VCaP (cell line): ENCODE data around the gene RC3H2.
"Not testable (repeated sequence)": the region's sequence is repeated elsewhere in the genome, so short reads cannot be mapped to it uniquely, and the experiment has no call there.

Experiments
- H3K27ac ChIP-seq: fragments of 450-650 bp; 2 replicates; pipeline ENCODE4 v1.5.1; 2017
- TF ChIP-seq, protein P1 (sequence below): fragments of 450-650 bp; conservative IDR thresholded peaks from 2 replicates; pipeline ENCODE4 v1.5.1; 2017; ENCODE audit warnings: mild to moderate bottlenecking, moderate library complexity

RC3H2 gene

DNA sequence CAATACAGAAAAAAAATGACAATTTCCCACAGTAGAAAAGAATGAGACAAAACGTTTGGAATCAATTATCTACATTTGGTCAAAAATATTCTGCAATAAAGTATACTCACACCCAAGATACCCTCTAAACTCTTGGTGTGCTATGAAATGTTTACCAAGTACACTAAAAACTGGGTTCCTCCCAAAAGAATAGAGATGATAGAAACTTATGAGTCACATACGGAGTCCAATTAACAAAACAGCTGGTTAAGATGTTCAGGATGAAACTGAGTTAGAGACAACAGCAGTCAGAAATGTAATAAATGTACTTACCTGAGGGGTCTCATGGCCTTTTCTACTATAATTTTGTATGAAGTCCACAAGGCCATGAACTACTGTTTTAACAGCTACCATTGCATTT is 25.7 kb downstream of the RC3H2 start:
- no peak overlapping the region for H3K27ac ChIP-seq

DNA sequence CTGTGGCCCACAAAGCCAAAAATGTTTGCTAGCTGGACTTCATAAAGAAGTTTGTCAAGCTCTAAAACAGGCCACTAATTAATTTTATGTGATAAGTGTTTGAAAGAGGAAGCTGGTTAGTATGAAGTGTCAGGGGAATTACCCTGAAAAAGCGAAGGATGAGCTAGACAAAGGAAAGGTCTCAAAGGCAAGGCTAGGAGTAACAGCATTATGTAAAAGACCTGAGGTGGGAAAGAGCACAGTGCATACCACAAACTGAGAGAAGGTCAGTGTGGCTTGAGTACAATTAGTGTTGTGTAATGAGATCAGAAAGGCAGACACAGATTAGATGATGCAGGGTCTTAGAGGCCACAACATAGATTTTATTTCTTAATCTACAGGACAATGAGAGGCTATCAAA is 29.6 kb downstream of the RC3H2 start:
- no peak overlapping the region for H3K27ac ChIP-seq
- TF ChIP-seq, protein P1, sequence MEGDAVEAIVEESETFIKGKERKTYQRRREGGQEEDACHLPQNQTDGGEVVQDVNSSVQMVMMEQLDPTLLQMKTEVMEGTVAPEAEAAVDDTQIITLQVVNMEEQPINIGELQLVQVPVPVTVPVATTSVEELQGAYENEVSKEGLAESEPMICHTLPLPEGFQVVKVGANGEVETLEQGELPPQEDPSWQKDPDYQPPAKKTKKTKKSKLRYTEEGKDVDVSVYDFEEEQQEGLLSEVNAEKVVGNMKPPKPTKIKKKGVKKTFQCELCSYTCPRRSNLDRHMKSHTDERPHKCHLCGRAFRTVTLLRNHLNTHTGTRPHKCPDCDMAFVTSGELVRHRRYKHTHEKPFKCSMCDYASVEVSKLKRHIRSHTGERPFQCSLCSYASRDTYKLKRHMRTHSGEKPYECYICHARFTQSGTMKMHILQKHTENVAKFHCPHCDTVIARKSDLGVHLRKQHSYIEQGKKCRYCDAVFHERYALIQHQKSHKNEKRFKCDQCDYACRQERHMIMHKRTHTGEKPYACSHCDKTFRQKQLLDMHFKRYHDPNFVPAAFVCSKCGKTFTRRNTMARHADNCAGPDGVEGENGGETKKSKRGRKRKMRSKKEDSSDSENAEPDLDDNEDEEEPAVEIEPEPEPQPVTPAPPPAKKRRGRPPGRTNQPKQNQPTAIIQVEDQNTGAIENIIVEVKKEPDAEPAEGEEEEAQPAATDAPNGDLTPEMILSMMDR = no peak

More for the DNA sequence above, 25.7 kb downstream of the RC3H2 start:
- TF ChIP-seq, protein P1 = no peak

DNA sequence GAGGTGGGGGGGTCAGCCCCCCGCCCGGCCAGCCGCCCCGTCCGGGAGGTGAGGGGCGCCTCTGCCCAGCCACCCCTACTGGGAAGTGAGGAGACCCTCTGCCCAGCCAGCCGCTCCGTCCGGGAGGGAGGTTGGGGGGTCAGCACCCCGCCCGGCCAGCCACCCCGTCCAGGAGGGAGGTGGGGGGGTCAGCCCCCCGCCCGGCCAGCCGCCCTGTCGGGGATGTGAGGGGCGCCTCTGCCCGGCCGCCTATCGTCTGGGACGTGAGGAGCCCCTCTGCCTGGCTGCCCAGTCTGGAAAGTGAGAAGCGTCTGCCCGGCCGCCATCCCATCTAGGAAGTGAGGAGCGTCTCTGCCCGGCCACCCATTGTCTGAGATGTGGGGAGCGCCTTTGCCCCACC is 37.9 kb downstream of the RC3H2 start:
- H3K27ac ChIP-seq = not testable (repeated sequence)

DNA sequence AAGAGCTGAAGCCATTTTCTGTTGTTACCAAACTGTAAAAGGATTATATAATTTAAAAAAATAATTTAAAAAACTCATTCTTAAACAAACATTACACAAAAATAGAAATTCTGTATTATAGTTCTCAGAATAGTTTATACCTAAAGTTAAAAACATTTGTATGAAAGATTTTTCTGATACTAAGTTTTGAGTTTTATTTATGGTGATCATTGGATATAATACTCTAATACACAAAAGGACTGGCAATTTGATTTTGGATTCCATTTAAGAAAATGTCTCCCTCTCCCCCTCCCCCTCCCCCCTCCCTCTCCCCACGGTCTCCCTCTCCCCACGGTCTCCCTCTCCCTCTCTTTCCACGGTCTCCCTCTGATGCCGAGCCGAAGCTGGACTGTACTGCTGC is 39.1 kb downstream of the RC3H2 start:
- H3K27ac ChIP-seq = no peak overlapping the region
- TF ChIP-seq, protein P1 = no peak

DNA sequence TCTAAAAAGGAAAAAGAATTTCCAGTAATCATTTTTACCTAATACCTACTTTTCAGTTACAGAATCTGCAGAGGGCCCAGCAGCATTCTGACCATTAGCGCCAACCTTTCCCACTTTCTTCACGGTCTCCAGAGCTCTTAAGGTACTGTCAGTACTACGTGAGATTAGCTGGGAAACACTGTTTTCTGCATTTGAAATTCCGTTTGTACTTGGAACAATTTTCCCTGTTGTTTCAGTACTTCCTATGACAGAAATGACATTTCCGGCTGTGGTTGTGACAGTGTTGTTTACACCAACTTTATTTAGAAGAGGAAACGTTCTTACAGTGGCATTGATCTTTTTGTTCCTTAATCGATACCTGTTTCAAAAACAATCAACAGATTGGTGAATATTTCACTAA is 39.9 kb downstream of the RC3H2 start:
- no peak overlapping the region for H3K27ac ChIP-seq
- TF ChIP-seq, protein P1 = no peak

DNA sequence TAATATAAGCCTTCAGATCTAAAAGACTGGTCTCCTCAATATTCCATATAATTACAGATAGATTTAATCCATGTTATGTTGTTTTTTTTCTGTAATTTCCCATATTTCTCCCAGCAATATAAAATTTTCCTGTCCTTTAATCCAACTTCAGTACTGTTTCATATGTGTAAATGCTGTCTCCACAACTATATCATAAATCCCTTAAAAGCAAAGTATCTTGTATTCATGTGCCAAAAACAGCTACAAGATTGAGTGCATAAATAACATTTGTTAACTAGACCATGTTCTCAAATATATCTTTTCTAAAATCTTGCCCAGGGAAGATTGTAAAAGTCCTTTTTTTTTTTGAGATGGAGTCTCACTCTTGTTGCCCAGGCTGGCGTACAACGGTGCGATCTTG is 41.8 kb downstream of the RC3H2 start:
- no peak overlapping the region for H3K27ac ChIP-seq
- TF ChIP-seq, protein P1 = no peak

DNA sequence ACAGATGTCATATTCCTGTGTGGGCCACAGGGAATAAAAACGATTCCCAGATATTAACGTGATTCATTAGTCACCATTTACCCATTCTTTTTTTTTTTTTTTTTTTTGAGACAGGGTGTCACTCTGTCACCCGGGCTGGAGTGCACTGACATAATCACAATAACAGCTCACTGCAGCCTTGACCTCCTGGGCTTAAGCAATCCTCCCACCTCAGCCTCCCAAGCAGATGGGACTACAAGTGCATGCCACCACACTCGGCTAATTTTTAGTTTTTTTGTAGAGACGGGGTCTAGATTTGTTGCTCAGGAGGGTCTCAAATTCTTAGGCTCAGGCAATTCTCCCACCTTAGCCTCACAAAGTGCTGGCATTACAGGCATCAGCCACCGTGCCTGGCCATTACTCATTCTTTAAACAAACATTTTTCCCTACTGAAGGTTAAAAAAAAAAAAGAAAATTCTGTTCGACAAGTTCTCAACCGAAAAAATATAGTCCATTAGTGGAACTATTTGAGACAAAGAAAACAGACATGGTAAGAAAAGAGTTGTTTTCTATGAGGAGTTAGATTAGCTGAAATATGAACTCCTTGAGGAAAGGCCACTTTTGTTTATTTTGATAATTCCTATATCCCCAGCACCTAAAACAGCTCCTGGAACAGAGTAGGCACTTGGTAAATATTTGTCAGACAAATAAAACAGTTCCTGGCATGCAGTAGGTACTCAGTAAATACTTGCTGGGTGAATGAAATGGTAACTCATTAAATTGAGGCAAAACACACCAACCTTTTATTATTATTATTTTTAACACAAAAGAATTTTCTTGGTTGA is 44.6 kb downstream of the RC3H2 start:
- TF ChIP-seq, protein P1 = no peak
- no peak overlapping the region for H3K27ac ChIP-seq

DNA sequence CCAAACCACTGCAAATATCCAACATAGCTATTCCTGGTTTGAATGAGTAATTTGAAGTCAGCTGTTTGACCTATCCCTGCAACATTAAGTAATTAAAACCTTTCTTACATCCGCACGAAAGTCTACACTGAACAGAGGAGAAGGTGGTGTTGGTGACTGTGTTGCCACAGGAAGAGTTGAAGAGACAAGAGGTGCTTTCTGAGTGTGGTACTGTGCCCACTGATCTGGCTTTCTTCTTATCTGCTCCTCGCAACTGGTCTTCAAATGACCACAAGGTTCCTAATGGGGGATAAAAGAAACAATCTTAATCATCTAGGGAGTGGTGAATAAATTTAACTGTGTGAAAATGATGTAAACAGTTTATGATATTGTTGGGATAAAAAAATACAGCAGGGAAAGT is 47.3 kb downstream of the RC3H2 start:
- no peak overlapping the region for H3K27ac ChIP-seq
- TF ChIP-seq, protein P1 = no peak

DNA sequence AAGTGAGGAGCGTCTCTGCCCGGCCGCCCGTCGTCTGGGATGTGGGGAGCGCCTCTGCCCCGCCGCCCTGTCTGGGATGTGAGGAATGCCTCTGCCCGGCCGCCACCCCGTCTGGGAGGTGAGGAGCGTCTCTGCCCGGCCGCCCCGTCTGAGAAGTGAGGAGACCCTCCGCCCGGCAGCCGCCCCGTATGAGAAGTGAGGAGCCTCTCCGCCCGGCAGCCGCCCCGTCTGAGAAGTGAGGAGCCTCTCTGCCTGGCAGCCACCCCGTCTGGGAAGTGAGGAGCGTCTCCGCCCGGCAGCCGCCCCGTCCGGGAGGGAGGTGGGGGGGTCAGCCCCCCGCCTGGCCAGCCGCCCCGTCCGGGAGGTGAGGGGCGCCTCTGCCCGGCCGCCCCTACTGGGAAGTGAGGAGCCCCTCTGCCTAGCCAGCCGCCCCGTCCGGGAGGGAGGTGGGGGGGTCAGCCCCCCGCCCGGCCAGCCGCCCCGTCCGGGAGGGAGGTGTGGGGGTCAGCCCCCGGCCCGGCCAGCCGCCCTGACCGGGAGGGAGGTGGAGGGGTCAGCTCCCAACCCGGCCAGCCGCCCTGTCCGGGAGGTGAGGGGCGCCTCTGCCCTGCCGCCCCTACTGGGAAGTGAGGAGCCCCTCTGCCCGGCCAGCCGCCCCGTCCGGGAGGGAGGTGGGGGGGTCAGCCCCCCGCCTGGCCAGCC is 52.9 kb downstream of the RC3H2 start:
- not testable (repeated sequence) for H3K27ac ChIP-seq
